HG03354 (cell line): ENCODE results near the gene ABCA8.
"Not testable (repeated sequence)": the region's sequence is repeated elsewhere in the genome, so short reads cannot be mapped to it uniquely, and the experiment has no call there.

ENCODE experiments used
- ATAC-seq: cut with Tn5 transposase; IDR thresholded peaks from one replicate; pipeline ENCODE4 v1.9.1; 2021; ENCODE audit warnings: mild to moderate bottlenecking; ENCODE audit not compliant: unreplicated experiment, poor library complexity, severe bottlenecking

Gene ABCA8, protein sequence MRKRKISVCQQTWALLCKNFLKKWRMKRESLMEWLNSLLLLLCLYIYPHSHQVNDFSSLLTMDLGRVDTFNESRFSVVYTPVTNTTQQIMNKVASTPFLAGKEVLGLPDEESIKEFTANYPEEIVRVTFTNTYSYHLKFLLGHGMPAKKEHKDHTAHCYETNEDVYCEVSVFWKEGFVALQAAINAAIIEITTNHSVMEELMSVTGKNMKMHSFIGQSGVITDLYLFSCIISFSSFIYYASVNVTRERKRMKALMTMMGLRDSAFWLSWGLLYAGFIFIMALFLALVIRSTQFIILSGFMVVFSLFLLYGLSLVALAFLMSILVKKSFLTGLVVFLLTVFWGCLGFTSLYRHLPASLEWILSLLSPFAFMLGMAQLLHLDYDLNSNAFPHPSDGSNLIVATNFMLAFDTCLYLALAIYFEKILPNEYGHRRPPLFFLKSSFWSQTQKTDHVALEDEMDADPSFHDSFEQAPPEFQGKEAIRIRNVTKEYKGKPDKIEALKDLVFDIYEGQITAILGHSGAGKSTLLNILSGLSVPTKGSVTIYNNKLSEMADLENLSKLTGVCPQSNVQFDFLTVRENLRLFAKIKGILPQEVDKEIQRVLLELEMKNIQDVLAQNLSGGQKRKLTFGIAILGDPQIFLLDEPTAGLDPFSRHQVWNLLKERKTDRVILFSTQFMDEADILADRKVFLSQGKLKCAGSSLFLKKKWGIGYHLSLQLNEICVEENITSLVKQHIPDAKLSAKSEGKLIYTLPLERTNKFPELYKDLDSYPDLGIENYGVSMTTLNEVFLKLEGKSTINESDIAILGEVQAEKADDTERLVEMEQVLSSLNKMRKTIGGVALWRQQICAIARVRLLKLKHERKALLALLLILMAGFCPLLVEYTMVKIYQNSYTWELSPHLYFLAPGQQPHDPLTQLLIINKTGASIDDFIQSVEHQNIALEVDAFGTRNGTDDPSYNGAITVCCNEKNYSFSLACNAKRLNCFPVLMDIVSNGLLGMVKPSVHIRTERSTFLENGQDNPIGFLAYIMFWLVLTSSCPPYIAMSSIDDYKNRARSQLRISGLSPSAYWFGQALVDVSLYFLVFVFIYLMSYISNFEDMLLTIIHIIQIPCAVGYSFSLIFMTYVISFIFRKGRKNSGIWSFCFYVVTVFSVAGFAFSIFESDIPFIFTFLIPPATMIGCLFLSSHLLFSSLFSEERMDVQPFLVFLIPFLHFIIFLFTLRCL (N-terminal part only)

DNA sequence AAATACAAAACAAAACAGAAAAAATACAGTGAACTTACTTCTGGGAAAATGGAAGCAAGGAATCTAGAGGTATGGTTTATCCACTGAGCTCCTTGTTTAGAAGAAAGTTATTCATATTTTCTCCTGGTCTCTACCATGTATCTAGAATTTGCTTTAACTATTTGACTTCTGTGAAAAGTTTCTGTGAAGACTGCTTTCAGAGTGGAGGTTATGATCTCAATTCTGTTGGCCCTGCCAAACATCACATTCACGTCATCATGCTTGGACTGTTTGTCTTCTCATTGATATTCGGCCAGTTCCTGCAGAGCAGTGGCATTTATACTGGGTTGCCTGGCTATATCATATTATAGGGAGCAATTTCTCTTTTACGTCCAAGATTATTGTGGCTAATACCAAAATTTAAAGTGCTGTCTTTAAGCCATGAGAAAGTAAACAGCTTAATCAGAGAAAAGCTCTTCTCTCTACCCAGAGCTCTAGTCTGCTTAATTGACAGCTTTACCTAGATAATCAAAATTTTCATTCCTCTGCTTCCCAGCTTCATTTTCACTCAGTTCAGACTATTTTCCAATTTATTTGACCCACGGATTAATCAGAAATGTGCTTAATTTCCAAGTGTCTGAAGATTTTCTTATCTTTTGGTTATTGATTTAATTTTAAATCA is at the start of gene ABCA8:
Gene ABCA8, minus strand, starts transcription at position 212 of the 661 bp plus-strand sequence. CDS start 13,358 bp downstream, outside the sequence.
- no peak for ATAC-seq

DNA sequence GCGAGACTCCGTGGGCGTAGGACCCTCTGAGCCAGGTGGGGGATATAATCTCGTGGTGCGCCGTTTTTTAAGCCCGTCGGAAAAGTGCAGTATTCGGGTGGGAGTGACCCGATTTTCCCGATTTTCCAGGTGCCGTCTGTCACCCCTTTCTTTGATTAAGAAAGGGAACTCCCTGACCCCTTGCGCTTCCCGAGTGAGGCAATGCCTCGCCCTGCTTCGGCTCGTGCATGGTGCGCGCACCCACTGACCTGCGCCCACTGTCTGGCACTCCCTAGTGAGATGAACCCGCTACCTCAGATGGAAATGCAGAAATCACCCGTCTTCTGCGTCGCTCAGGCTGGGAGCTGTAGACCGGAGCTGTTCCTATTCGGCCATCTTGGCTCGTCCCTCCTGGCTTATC is 49.6 kb upstream of the ABCA8 start:
- ATAC-seq, result not testable (repeated sequence)

DNA sequence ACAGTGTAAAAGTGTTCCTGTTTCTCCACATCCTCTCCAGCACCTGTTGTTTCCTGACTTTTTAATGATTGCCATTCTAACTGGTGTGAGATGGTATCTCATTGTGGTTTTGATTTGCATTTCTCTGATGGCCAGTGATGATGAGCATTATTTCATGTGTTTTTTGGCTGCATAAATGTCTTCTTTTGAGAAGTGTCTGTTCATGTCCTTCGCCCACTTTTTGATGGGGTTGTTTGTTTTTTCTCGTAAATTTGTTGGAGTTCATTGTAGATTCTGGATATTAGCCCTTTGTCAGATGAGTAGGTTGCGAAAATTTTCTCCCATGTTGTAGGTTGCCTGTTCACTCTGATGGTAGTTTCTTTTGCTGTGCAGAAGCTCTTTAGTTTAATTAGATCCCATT is 44.6 kb upstream of the ABCA8 start:
- ATAC-seq, result not testable (repeated sequence)

DNA sequence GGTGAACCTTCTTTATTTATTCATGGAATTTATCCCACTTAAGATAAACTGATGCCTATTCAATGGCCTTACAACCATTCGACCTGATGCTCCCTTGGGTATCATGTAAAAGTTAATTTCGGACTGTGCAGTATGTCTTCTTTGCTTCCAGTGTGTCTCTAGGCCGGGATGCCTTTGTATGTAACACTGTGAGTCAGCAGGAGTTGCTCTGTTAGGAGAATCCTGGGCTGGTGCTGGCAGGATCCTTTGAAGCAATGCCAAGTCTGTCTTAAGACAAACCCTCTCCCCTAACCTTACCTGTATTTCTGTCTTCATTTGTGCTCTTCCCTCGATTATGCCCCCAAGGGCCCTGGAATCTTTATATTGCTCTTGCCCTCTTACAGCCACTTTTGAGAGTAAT is 37.9 kb upstream of the ABCA8 start:
- ATAC-seq, result no peak

DNA sequence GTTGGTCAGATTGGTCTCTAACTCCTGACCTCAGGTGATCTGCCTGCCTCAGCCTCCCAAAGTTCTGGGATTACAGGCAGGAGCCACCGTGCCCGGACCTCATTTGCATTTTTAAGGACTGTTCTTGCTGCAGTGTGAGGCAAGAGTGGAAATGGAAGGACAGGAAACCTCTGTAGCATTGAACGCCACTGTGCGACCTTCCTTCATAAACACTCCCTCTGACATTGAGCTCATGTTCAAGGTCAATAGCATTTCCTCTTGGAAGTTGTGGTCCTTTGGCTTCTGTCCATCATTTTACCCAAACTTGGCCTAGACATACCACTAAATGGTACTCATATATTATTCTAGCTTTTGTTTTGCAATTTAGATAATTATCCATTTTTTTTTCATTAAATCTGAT is 32.8 kb upstream of the ABCA8 start:
- no peak for ATAC-seq

DNA sequence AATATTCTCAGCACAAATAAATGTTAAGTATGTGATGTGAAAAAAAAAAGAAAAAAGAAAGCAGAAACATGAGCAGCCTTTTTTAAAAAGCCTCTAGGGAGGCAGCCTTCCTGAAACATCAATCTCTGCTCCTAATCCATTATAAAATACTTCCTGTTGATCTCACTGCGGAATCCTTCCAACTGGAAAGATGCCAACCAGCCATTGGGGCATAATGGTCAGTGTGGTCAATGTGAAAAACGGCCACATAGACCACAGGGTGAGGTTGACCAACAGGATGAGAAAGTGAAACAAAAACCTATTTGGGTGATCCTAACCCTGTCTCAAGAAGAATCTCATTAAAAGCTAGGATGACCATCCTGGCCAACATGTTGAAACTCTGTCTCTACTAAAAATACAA is 26.1 kb upstream of the ABCA8 start:
- ATAC-seq, result no peak

DNA sequence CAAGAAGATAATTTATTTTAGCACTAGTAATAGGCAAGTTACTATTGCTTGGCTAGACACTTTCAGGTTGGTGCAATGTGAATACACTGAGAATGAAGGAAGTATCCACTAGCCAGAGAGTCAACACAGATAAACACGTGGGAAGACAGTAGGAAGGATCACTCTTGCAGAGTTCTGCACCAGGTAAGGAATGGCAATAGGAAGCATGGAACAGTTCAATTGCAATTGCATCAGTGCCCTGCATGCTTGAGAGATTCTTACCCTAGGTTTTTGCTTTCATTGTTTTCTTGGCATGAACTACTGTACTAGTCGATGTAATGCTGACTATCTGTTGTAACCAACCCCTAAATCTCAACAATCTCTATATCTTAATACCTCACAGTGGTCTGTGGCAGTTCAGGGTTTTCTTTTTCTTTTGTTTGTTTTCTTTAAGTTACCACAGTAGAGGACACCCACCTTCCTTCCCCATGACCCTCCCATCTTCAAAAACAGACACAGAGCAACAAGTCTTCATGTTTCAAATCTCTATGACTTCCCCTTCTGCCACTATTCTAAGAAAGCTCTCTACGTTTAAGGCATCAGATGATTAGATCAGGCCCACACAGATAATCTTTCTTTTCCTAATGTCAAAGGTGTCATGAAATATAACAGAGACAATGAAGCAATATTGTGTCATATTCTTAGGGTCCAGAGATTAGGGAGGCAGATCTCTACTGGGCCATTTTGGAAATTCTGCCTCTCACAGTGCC is 18.1 kb upstream of the ABCA8 start:
- ATAC-seq, result no peak

DNA sequence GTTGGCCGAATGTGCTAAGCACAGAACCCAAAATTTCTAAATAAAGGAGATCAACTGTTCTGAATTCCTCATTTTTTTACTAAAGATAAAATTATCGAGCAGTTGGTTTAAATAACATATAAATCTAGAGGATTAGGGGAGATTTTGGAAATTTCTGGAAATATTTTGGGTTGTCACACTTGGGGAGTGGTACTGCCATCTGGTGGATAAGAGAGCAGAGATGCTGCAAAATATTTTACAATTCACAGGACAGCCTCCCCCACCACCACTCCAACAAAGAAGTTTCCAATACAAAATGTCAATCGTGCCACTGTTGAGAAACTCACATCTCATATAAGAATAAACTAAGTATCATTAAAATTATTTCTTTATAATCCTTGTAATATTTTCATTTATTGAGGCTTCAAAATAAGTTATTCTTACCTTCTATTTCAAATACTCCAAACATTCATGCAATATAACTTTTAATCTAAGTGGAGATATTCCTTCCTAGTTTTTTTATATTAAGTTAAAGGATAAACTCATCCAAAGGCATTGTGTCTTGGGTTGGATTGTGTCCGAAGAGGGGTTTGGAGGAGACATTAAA is 17.0 kb upstream of the ABCA8 start:
- no peak for ATAC-seq

DNA sequence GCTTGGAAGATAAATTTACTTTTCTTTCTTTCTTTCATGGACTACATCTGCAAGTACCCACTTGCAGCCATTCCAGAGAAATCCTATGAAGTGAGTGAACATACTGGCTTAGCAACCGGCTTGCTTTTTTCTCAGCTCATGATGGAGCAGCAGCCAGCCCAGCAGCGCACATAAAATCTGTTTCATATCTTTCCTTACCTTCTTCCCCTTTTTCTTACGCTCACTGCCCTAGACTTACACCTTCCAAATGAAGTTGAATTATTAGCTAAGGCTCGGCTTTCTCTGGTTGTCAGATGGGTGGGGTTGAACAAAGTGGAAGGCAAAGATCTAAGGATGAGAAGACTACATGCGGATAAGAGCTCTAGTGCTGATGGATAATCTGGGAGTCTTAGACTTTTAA is 13.9 kb upstream of the ABCA8 start:
- ATAC-seq, result no peak

DNA sequence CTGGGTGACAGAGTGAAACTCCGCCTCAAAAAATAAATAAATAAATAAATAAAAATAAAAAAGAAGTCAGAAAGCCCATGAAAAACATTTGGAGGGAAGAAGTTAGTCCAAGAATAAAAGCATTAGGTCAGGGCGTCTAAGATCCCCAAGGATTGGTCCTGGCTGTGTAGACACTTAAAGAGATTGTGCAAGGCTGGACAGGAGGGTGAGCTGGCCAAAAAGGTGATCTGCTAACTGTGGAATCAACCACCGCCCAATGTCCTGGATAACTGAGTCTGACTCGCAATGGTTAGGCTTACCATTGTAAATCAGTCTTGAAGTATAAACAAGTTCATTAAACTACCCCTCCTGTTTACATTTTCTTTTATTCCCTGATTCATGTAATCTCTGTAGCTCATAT is 8.8 kb upstream of the ABCA8 start:
- no peak for ATAC-seq

DNA sequence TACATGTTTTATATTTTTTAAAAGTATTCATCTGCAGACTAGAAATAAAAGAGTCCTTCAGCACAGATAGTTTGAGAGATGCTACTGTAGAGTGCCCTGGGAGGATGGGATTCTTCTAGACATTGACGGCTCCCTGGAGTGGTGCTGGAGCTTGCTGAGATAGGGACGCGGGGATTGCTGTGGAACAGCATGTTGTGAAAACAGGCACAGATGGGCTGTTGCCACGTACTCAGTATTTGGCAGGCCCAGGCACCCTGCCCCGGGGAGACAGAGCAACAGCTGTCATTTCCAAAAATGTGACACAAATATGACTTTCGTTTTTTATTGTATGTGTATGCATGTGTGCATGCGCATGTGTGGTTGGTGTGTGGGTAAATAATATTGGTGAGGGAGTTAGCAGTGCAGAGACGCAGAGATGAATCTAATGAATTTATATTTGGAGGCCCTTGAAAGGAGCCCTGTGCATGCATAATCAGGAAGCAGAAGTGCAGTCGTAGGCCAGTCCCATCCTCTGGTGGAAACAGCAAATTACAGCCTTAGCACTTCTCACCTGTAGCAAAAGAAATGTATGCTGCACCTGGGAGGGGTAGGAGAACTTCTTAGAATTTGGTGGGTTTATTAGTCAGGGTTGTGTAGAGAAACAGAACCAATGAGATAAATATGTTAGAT is 6.2 kb upstream of the ABCA8 start:
- ATAC-seq, result no peak

DNA sequence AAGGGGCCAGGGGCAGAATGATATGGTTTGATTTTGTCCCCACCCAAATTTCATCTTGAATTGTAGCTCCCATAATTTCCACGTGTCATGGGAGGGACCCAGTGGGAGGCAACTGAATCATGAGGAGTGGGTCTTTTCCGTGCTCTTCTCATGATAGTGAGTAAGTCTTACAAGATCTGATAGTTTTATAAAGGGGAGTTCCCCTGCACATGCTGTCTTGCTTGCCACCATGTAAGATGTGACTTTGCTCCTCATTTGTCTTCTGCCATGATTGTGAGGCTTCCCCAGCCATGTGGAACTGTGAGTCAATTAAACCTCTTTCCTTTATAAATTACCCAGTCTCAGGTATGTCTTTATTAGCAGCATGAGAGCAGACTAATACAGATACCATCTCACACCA is 3.9 kb upstream of the ABCA8 start:
- not testable (repeated sequence) for ATAC-seq

DNA sequence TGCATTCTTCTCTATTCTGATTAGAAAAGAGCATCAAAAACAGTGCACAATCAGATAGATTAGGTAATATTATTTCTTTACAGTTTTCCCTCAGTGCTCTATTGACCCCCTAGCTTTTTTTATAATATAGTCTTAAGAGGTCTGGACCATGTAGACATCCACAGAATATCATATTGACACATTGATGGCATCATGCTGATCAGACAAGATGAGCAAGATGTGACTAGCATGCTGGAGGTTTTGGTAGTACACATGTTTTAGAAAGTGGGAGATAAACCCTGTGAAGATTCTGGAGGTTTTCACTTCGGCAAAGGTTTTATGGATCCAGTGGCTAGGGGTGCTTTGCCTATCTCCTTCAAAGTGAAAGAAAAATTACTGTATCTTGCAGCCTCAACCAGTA is 2.8 kb upstream of the ABCA8 start:
- ATAC-seq, result no peak

DNA sequence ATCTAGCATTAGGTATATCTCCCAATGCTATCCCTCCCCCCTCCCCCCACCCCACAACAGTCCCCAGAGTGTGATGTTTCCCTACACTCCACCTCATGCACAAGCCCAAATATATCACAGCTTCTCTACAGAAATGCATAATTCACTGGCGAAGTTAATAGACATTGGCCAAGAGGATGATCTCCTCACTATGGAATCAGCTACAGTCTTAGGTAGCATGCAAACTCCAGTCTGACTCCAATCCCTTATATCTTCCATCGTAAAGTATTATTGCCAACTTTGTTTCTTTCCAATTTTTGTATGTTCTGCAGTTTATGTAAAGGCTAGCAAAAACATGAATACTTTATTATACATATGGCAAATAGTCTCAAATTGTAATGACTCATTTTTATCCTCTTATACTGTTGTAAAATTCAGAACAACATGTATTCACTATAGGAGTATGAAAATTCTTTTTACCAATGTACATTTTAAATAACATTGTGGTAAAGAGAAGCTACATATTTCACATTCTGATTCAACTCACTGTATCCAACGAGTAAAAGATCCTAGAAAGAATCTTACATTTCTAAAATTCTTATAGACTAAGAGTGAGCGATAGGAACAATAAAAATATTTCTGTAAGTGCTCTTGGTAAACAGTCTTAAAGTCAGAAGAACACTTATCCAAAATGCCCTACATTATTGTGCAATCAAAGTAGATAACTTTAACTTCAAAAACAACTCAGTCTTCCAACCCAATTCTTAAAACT is 871 bp downstream of the ABCA8 start:
- ATAC-seq, result no peak

DNA sequence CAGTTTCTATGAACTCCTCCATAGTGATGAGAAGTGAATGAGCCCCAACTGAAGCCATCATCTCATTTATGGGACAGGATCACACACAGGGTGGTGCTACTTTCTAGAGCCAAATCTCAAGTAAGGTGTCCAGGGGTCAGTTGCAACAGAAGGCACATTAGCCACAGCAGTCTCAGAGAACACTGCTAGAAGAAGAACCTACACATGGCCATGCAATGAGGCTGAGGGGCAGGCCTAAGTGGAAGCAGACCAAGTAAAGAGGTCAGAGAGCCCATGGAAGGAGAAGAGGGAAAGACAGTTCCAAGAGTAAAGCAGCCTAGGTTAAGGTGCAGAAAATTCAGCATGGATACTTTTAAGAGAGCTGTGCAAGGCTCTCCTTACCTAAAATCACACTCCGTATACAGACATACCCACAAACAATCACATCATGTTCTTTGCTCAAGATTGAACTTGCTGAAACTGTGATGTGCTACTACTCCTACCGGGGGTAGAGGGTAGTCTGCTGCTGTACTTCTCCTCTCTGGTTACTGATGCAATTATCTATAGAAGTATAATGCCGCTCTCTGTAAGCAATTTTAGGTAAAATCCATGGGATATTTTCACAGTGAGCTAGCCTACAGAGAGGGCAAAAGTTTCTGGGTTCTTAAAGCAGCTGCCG is 1.7 kb downstream of the ABCA8 start:
- no peak for ATAC-seq

DNA sequence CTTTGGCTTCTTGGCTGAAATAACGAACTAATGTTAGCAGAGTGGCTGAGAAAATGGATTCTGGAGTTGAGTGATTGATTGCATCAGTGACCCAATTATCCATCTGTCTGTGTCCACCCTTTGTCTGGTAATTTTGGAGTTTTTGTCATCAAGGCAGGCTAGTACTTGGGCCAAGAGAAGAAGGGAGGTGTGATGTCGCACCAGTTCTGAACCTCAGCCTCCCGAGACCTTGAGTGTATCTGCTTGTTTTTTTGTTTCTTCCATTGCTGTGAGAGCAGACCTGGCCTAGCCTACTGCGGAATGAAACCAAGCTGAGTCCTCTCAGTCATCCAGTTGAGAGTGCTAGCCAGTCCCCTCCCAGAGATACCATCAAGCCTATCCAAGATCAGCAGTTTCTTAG is 4.5 kb downstream of the ABCA8 start:
- no peak for ATAC-seq

DNA sequence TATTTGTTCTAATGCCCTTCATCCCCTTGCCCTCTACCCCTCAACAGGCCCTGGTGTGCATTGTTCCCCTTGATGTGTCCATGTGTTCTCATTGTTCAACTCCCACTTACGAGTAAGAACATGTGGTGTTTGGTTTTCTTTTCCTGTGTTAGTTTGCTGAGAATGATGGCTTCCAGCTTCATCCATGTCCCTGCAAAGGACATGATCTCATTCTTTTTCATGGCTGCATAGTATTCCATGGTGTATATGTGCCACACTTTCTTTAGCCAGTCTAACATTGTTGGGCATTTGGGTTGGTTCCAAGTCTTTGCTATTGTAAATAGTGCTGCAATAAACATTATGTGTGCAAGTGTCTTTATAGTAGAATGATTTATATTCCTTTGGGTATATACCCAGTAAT is 7.3 kb downstream of the ABCA8 start:
- ATAC-seq, result not testable (repeated sequence)
